ENCODE results near the gene MOXD1.

Gene MOXD1

DNA sequence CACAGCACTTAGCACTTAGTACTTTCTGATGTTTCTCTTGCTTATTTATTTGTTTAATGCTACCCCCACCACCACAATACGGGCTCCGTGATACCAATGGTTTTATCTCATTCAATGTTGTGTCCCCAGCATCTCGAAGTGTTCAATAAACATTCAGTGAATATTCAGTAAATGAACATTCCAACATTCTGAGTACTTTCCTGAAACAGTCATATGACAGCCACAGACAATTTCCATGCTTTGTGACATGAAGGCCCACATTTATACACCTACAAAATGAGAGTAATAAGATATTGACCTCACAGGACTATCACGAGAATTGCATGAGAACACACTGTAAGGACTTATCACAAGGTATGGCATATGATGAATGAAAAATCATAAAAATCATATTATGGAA is 10.8 kb downstream of the MOXD1 start:
- TF ChIP-seq ZNF664 (tag by site-specific recombination; IDR thresholded peaks at IDR 0.05) (no peak), ZNF571 (tag by site-specific recombination; IDR thresholded peaks at IDR 0.05) (no peak), ZNF174 (tag by site-specific recombination; IDR thresholded peaks at IDR 0.05) (no peak), GLIS1 (tag by site-specific recombination; IDR thresholded peaks at IDR 0.05) (no peak), MZF1 (tag by site-specific recombination; IDR thresholded peaks at IDR 0.05; ENCODE audit: borderline replicate concordance) (no peak), ZNF596 (tag by site-specific recombination; IDR thresholded peaks at IDR 0.05) (no peak), IKZF3 (tag by site-specific recombination; IDR thresholded peaks at IDR 0.05) (no peak)
- peaks cover 10% of the 10 kb centered on the region; the same call in 1 of the 2 replicates for H3K4me1 ChIP-seq (ENCODE audit: control insufficient read depth, insufficient read depth, low read length)
- no peak overlapping the region for H3K4me3 ChIP-seq (ENCODE audit: low read depth, low read length)
- ChIA-PET CTCF (interaction anchor here (0.5 to 4.2 kb wide), 4 partner anchors 57 to 110 kb away, joined by 3 to 30 read pairs (median 5); no protein-coding TSS in a partner anchor), POLR2A (no interaction called here)
- no peaks in the 10 kb centered on the region for H3K36me3 ChIP-seq (ENCODE audit: control insufficient read depth in 2 of 2, insufficient read depth in 1 of 2, low read length in 2 of 2)
- 0 out of 2 replicates have a peak, but pooled peaks cover 3% of the 10 kb centered on the region for H3K9me3 ChIP-seq (ENCODE audit: control insufficient read depth, insufficient read depth, low read depth, low read length)
- H3K27ac ChIP-seq (ENCODE audit: extremely low read depth, low read depth, low read length), result no peak overlapping the region

GRCh38 chr6:132390017-132390416 is 11.3 kb downstream of the MOXD1 start:
- no peak overlapping the region for H3K27ac ChIP-seq (ENCODE audit: extremely low read depth, low read depth, low read length)
- CTCF ChIA-PET, result interaction anchor here (0.5 to 2.5 kb wide), 3 partner anchors 57 to 92 kb away, joined by 3 to 9 read pairs (median 7); no protein-coding TSS in a partner anchor
- H3K36me3 ChIP-seq (ENCODE audit: control insufficient read depth in 2 of 2, insufficient read depth in 1 of 2, low read length in 2 of 2), result no peaks in the 10 kb centered on the region
- peaks cover 10% of the 10 kb centered on the region; the same call in 1 of the 2 replicates for H3K4me1 ChIP-seq (ENCODE audit: control insufficient read depth, insufficient read depth, low read length)
- TF ChIP-seq, protein P1, sequence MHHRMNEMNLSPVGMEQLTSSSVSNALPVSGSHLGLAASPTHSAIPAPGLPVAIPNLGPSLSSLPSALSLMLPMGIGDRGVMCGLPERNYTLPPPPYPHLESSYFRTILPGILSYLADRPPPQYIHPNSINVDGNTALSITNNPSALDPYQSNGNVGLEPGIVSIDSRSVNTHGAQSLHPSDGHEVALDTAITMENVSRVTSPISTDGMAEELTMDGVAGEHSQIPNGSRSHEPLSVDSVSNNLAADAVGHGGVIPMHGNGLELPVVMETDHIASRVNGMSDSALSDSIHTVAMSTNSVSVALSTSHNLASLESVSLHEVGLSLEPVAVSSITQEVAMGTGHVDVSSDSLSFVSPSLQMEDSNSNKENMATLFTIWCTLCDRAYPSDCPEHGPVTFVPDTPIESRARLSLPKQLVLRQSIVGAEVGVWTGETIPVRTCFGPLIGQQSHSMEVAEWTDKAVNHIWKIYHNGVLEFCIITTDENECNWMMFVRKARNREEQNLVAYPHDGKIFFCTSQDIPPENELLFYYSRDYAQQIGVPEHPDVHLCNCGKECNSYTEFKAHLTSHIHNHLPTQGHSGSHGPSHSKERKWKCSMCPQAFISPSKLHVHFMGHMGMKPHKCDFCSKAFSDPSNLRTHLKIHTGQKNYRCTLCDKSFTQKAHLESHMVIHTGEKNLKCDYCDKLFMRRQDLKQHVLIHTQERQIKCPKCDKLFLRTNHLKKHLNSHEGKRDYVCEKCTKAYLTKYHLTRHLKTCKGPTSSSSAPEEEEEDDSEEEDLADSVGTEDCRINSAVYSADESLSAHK (tag by site-specific recombination; IDR thresholded peaks at IDR 0.05), result no peak
- TF ChIP-seq ZNF621 (tag by site-specific recombination; IDR thresholded peaks at IDR 0.05) (no peak), ZNF624 (tag by site-specific recombination; IDR thresholded peaks at IDR 0.05) (no peak), ZNF544 (tag by site-specific recombination; IDR thresholded peaks at IDR 0.05) (no peak), ZBTB49 (tag by site-specific recombination; IDR thresholded peaks at IDR 0.05; ENCODE audit: low read depth) (no peak), INSM2 (tag by site-specific recombination; IDR thresholded peaks at IDR 0.05) (no peak), KLF9 (tag by site-specific recombination; IDR thresholded peaks at IDR 0.05; ENCODE audit: low read depth) (no peak), ZNF184 (tag by site-specific recombination; IDR thresholded peaks at IDR 0.05) (no peak), PRDM2 (tag by site-specific recombination; IDR thresholded peaks at IDR 0.05; ENCODE audit: borderline replicate concordance) (no peak), ZNF558 (tag by site-specific recombination; IDR thresholded peaks at IDR 0.05) (no peak), GLIS2 (tag by site-specific recombination; IDR thresholded peaks at IDR 0.05) (no peak), ZNF629 (tag by site-specific recombination; IDR thresholded peaks at IDR 0.05) (no peak), ZNF501 (tag by site-specific recombination; IDR thresholded peaks at IDR 0.05) (no peak)
- TF ChIP-seq, protein P2, sequence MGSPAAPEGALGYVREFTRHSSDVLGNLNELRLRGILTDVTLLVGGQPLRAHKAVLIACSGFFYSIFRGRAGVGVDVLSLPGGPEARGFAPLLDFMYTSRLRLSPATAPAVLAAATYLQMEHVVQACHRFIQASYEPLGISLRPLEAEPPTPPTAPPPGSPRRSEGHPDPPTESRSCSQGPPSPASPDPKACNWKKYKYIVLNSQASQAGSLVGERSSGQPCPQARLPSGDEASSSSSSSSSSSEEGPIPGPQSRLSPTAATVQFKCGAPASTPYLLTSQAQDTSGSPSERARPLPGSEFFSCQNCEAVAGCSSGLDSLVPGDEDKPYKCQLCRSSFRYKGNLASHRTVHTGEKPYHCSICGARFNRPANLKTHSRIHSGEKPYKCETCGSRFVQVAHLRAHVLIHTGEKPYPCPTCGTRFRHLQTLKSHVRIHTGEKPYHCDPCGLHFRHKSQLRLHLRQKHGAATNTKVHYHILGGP (tag by site-specific recombination; IDR thresholded peaks at IDR 0.05), result no peak
- H3K4me3 ChIP-seq (ENCODE audit: low read depth, low read length), result no peak overlapping the region
- POLR2A ChIA-PET, result no interaction called here
- 0 out of 2 replicates have a peak, but pooled peaks cover 3% of the 10 kb centered on the region for H3K9me3 ChIP-seq (ENCODE audit: control insufficient read depth, insufficient read depth, low read depth, low read length)
